CD4-positive, alpha-beta T cell (primary cell): ENCODE measurements around the gene EIF2A. TPM values are rescaled to one million over a fixed set of nuclear protein-coding genes. Genes with fewer than 3 reads are reported as not detected.

Experiments used
- ATAC-seq: fragments of 200-7000 bp; cut with Tn5 transposase; one replicate; pipeline ENCODE4 v1.10.0; 2022; ENCODE audit warnings: mild to moderate bottlenecking; ENCODE audit not compliant: poor library complexity
- CTCF ChIA-PET: fragments of 350-600 bp; sonication (Branson Sonifier 250); formaldehyde crosslinking; loops from one replicate; lab custom pipeline; 2021; ENCODE audit warnings: antibody characterized with exemption, inconsistent platforms; lab: Charles Lee
- POLR2A ChIA-PET: fragments of 350-600 bp; sonication (Branson Sonifier 250); formaldehyde crosslinking; loops from one replicate; lab custom pipeline; 2021; ENCODE audit warnings: antibody characterized with exemption, inconsistent platforms; lab: Charles Lee
- DNase-seq, 14 experiments: peaks; one replicate each; pipeline ENCODE4 v3.0.0-alpha.2; 2013 to 2020; ENCODE audit warnings: mixed read lengths in 2 of 14
- H3K27ac ChIP-seq, 2 donors: one replicate each; pipeline versions ENCODE4 v1.5.1 to v1.7.0; 2013; ENCODE audit warnings: low read length in 2 of 2, low read depth in 1 of 2, mild to moderate bottlenecking in 1 of 2
- H3K27me3 ChIP-seq, 2 experiments: 1 replicate in 1 of 2; 2 replicates in 1 of 2; pipeline versions ENCODE4 v1.6.1 to v1.7.0; 2013; ENCODE audit warnings: low read length in 2 of 2, control low read depth in 1 of 2, mild to moderate bottlenecking in 1 of 2, moderate library complexity in 1 of 2; ENCODE audit not compliant: insufficient read depth in 2 of 2, control insufficient read depth in 1 of 2
- H3K36me3 ChIP-seq: one replicate; pipeline ENCODE4 v1.6.1; 2013; ENCODE audit warnings: low read length, control low read depth; ENCODE audit not compliant: insufficient read depth
- H3K4me1 ChIP-seq: one replicate; pipeline ENCODE4 v1.6.1; 2013; ENCODE audit warnings: low read length, control low read depth; ENCODE audit not compliant: insufficient read depth
- H3K4me3 ChIP-seq: one replicate; pipeline ENCODE4 v1.5.1; 2013; ENCODE audit warnings: mild to moderate bottlenecking, low read length, moderate library complexity
- H3K9me3 ChIP-seq, 2 experiments: 1 replicate in 1 of 2; 2 replicates in 1 of 2; pipeline versions ENCODE4 v1.6.1 to v1.7.0; 2013; ENCODE audit warnings: low read length in 2 of 2, mild to moderate bottlenecking in 2 of 2, control low read depth in 1 of 2, moderate library complexity in 1 of 2; ENCODE audit not compliant: control insufficient read depth in 1 of 2, insufficient read depth in 1 of 2
- H3K27ac Mint-ChIP-seq: one replicate; pipeline ENCODE4 v1.8.0; 2020; ENCODE audit warnings: mixed read lengths
- H3K27me3 Mint-ChIP-seq: one replicate; pipeline ENCODE4 v1.8.0; 2021; ENCODE audit warnings: mixed read lengths
- H3K36me3 Mint-ChIP-seq: one replicate; pipeline ENCODE4 v1.8.0; 2021; ENCODE audit warnings: low read depth, mixed read lengths
- H3K4me1 Mint-ChIP-seq: one replicate; pipeline ENCODE4 v1.8.0; 2021; ENCODE audit warnings: low read depth, mixed read lengths
- H3K4me3 Mint-ChIP-seq: one replicate; pipeline ENCODE4 v1.8.0; 2020; ENCODE audit warnings: mild to moderate bottlenecking, mixed read lengths
- H3K9me3 Mint-ChIP-seq: one replicate; pipeline ENCODE4 v1.8.0; 2020; ENCODE audit warnings: mixed read lengths
- intact Hi-C, 2 experiments: fragments of 100-400 bp; cut with DNase I in 1 of 2; cut with micrococcal nuclease in 1 of 2; formaldehyde crosslinking; loops; one replicate each; pipeline versions ENCODE4 v1.15.1 to v1.9.0; 2023 to 2025; cut with DNase I, micrococcal nuclease
- total RNA-seq, 174 experiments: library from RNA in 2 of 174; stranded (reverse) in 2 of 174; gene quantifications; one replicate each; pipeline ENCODE4 v1.2.3 and lab custom pipeline; 2021 to 2026
- TF ChIP-seq, protein P1 (sequence below): fragments of 200-600 bp; IDR thresholded peaks from one replicate; pipeline ENCODE4 v1.8.0; 2022; ENCODE audit warnings: antibody characterized with exemption, mild to moderate bottlenecking

The EIF2A gene
- total RNA-seq, 2 experiments from 2014 or later: 115 to 122 TPM

DNA sequence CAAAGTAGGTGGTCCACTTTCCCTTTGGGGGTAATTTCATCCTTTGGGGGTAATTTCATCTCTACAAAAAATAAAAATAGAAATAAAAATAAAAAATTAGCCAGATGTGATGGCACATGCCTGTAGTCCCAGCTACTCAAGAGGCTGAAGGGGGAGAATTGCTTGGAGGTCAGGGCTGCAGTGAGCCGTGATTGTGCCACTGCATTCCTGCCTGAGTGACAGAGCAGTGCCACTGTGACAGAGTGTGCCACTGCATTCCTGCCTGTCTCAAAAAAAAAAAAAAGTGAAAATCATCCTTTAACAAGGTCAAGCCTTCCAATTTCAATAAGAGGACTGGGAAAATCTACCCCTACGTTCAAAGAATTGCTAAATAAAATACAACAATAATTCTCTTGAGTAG lies 23.0 kb upstream of the EIF2A start:
- Mint-ChIP-seq H3K27ac (no peak overlapping the region), H3K4me1 (peaks cover 4% of the 10 kb centered on the region), H3K9me3 (no peaks in the 10 kb centered on the region), H3K27me3 (no peaks in the 10 kb centered on the region), H3K36me3 (no peaks in the 10 kb centered on the region), H3K4me3 (no peak overlapping the region)
- ChIA-PET CTCF (no interaction called here), POLR2A (interaction anchor here (0.8 kb wide), 1 partner anchor 512 kb away, joined by 3 read pairs; no protein-coding TSS in a partner anchor)
- intact Hi-C loops: no loop called here
- Histone ChIP-seq H3K27me3 (no peaks in the 10 kb centered on the region), H3K36me3 (no peaks in the 10 kb centered on the region), H3K27ac (no peak overlapping the region), H3K4me1 (no peaks in the 10 kb centered on the region), H3K4me3 (no peak overlapping the region), H3K9me3 (peaks cover 0 to 3% of the 10 kb centered on the region in 2 experiments)
- DNase-seq: no peak
- ATAC-seq: no peak
- TF ChIP-seq, protein P1, sequence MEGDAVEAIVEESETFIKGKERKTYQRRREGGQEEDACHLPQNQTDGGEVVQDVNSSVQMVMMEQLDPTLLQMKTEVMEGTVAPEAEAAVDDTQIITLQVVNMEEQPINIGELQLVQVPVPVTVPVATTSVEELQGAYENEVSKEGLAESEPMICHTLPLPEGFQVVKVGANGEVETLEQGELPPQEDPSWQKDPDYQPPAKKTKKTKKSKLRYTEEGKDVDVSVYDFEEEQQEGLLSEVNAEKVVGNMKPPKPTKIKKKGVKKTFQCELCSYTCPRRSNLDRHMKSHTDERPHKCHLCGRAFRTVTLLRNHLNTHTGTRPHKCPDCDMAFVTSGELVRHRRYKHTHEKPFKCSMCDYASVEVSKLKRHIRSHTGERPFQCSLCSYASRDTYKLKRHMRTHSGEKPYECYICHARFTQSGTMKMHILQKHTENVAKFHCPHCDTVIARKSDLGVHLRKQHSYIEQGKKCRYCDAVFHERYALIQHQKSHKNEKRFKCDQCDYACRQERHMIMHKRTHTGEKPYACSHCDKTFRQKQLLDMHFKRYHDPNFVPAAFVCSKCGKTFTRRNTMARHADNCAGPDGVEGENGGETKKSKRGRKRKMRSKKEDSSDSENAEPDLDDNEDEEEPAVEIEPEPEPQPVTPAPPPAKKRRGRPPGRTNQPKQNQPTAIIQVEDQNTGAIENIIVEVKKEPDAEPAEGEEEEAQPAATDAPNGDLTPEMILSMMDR: no peak

DNA sequence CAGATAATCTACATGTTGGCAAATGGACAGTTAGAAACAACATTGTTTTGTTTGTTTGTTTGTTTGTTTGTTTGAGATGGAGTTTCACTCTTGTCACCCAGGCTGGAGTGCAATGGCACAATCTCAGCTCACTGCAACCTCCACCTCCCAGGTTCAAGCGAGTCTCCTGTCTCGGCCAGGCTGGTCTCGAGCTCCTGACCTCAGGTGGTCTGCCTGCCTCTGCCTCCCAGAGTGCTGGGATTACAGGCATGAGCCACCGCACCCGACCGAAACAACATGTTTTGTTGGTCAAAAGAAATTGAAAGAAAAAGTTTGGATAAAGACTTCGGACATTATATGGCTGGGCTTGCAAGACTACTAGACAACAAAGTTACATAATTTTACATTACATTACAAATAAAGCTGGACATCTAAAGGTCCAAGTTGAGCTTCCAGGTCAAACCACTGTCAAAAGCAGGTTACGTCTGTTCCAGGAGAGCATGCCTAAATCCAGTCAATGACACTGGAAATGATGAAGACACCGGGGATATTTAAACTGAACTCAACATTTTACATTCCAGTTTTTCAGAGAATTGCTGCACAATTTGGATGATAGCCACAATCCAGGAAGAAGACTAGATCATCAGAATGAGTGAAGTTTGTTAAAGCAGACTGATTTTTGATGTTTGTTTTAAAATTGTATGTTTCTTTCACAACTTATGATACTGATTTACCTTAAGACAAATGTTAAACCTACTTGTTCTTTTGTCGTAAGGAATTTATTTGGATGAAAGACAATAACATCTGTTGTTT lies 18.9 kb upstream of the EIF2A start:
- intact Hi-C loops: loop anchor here (1.0 to 5.0 kb wide), 6 partner anchors 50 to 620 kb away; no protein-coding TSS in a partner anchor
- H3K4me1 ChIP-seq: no peaks in the 10 kb centered on the region

DNA sequence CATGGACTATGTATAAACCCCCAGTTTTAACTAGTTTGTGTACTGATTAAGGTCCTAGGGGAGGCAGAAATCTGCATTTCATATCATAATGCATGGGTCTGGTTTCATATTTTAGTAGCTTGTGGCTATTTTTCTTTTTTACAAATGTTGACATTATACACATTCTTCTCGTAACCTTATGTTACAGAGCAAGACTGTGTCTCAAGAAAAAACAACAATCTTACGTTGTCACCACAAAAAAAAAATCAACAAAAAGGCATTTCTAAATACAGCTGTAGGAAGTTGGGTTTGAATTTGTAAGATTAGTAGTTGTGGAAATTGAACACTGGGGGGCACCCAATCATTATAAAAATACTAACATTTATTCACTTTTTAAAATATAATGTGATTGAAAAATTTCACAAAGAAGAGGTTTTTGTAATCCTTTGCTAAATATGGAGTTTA lies 18.2 kb upstream of the EIF2A start:
- Histone ChIP-seq H3K9me3 (no peaks in the 10 kb centered on the region), H3K27me3 (no peaks in the 10 kb centered on the region), H3K4me3 (no peak overlapping the region), H3K36me3 (no peaks in the 10 kb centered on the region), H3K4me1 (no peaks in the 10 kb centered on the region), H3K27ac (no peak overlapping the region)
- ATAC-seq (peak; percentile 48), DNase-seq (peak in 4 of 14 experiments; percentile 14 to 55 (median 41))
- Mint-ChIP-seq H3K36me3 (no peaks in the 10 kb centered on the region), H3K27ac (no peak overlapping the region), H3K4me3 (no peak overlapping the region), H3K9me3 (no peaks in the 10 kb centered on the region), H3K27me3 (no peaks in the 10 kb centered on the region), H3K4me1 (peaks cover 4% of the 10 kb centered on the region)
- ChIA-PET CTCF (interaction anchor here (1.1 to 1.7 kb wide), 2 partner anchors 11 to 22 kb away, joined by 3 read pairs; no protein-coding TSS in a partner anchor), POLR2A (interaction anchor here (0.8 kb wide), 1 partner anchor 18 kb away, joined by 5 read pairs; the partner anchor contains the start of genes EIF2A and SERP1)
- intact Hi-C loops: loop anchor here (1.0 to 5.0 kb wide), 6 partner anchors 49 to 619 kb away; no protein-coding TSS in a partner anchor
- TF ChIP-seq, protein P1: peak; percentile 58

More for the DNA sequence above, 18.9 kb upstream of the EIF2A start:
- Mint-ChIP-seq H3K9me3 (no peaks in the 10 kb centered on the region), H3K4me1 (peaks cover 4% of the 10 kb centered on the region), H3K4me3 (no peak overlapping the region), H3K27me3 (no peaks in the 10 kb centered on the region), H3K36me3 (no peaks in the 10 kb centered on the region), H3K27ac (no peak overlapping the region)
- ATAC-seq (no peak), DNase-seq (no peak)
- no peak overlapping the region for H3K27ac ChIP-seq
- H3K27me3 ChIP-seq: no peaks in the 10 kb centered on the region
- TF ChIP-seq, protein P1: no peak
- H3K4me3 ChIP-seq: no peak overlapping the region
- no peaks in the 10 kb centered on the region for H3K9me3 ChIP-seq
- H3K36me3 ChIP-seq: no peaks in the 10 kb centered on the region
- POLR2A ChIA-PET: interaction anchor here (0.8 kb wide), 1 partner anchor 19 kb away, joined by 5 read pairs; the partner anchor contains the start of genes EIF2A and SERP1
- CTCF ChIA-PET: interaction anchor here (0.6 to 1.7 kb wide), 4 partner anchors 12 to 700 kb away, joined by 3 to 4 read pairs (median 3); no protein-coding TSS in a partner anchor
